K562 (cell line): ENCODE results near the gene PIN1. TPM values are rescaled to one million over a fixed set of nuclear protein-coding genes. Genes with fewer than 3 reads are reported as not detected.
A peak's percentile ranks its signal among the peaks of the same experiment; 100 is the strongest.

Source experiments
- ASH1L ChIP-seq: fragments of 450-650 bp; IDR thresholded peaks from 2 replicates; pipeline ENCODE4 v1.6.1; 2018; ENCODE audit warnings: borderline replicate concordance, mild to moderate bottlenecking, low read depth; ENCODE audit not compliant: partially characterized antibody
- ATF1 ChIP-seq, 2 experiments: fragments of 450-650 bp in 1 of 2; IDR thresholded peaks; 2 replicates each; pipeline ENCODE4 v1.6.1; 2016; ENCODE audit warnings: missing compliant biosample characterization in 1 of 2, missing genetic modification characterization in 1 of 2
- CBFA2T2 ChIP-seq: fragments of 450-650 bp; conservative IDR thresholded peaks from 2 replicates; pipeline ENCODE4 v1.6.1; 2017; ENCODE audit warnings: mild to moderate bottlenecking
- CXXC5 ChIP-seq: fragments of 250-450 bp; sonication (Bioruptor Pico); IDR thresholded peaks from 2 replicates; pipeline ENCODE4 v1.8.0; 2022; ENCODE audit warnings: inconsistent platforms, mild to moderate bottlenecking, moderate library complexity
- ELF2 ChIP-seq: fragments of 250-450 bp; sonication (Bioruptor Pico); IDR thresholded peaks from 2 replicates; pipeline ENCODE4 v1.5.0; 2021; ENCODE audit warnings: mild to moderate bottlenecking
- EZH2 ChIP-seq: IDR thresholded peaks from 2 replicates; pipeline ENCODE4 v1.6.1; 2012; ENCODE audit warnings: low read depth, mild to moderate bottlenecking, inconsistent platforms, low read length, borderline replicate concordance
- FOXA1 ChIP-seq: fragments of 450-650 bp; IDR thresholded peaks from 2 replicates; pipeline ENCODE4 v1.6.1; 2016; ENCODE audit warnings: mild to moderate bottlenecking, borderline replicate concordance
- FOXK2 ChIP-seq, 2 experiments: fragments of 450-650 bp; IDR thresholded peaks in 1 of 2; conservative IDR thresholded peaks in 1 of 2; 2 replicates each; pipeline ENCODE4 v1.6.1; 2016; ENCODE audit warnings: low read depth in 2 of 2, mild to moderate bottlenecking in 1 of 2
- GABPB1 ChIP-seq: sonication (generic); formaldehyde crosslinking; IDR thresholded peaks from 2 replicates; pipeline ENCODE4 v1.8.0; 2022; ENCODE audit warnings: mild to moderate bottlenecking, missing genetic modification reagents
- HCFC1 ChIP-seq: IDR thresholded peaks from 2 replicates; pipeline ENCODE4 v1.6.1; 2012; ENCODE audit warnings: low read depth, low read length, improper control_type of control experiment
- HDAC1 ChIP-seq, 2 experiments: fragments of 450-650 bp; IDR thresholded peaks; 2 replicates each; pipeline ENCODE4 v1.6.1; 2016 to 2017; ENCODE audit warnings: inconsistent platforms in 1 of 2, mild to moderate bottlenecking in 1 of 2, moderate library complexity in 1 of 2
- KLF1 ChIP-seq: fragments of 450-650 bp; IDR thresholded peaks from 2 replicates; pipeline ENCODE4 v1.6.1; 2016; ENCODE audit warnings: missing genetic modification characterization, missing compliant biosample characterization
- MAX ChIP-seq: sonication (generic); formaldehyde crosslinking; IDR thresholded peaks from 2 replicates; pipeline ENCODE4 v1.9.0; 2022; ENCODE audit warnings: mild to moderate bottlenecking, missing genetic modification reagents
- MTF1 ChIP-seq: fragments of 250-450 bp; sonication (Bioruptor Pico); IDR thresholded peaks from 2 replicates; pipeline ENCODE4 v1.9.0; 2021; ENCODE audit warnings: moderate library complexity, mild to moderate bottlenecking, inconsistent platforms, borderline replicate concordance
- NFIC ChIP-seq: fragments of 450-650 bp; IDR thresholded peaks from 2 replicates; pipeline ENCODE4 v1.6.1; 2017; ENCODE audit warnings: mild to moderate bottlenecking, inconsistent platforms
- NR2C1 ChIP-seq, 2 experiments: fragments of 450-650 bp; IDR thresholded peaks; 2 replicates each; pipeline ENCODE4 v1.6.1; 2017; ENCODE audit warnings: mild to moderate bottlenecking in 2 of 2, antibody characterized with exemption in 1 of 2, inconsistent platforms in 1 of 2, missing compliant biosample characterization in 1 of 2, missing genetic modification characterization in 1 of 2
- PHTF2 ChIP-seq: fragments of 250-450 bp; sonication (Bioruptor Pico); IDR thresholded peaks from 2 replicates; pipeline ENCODE4 v1.5.0; 2021; ENCODE audit warnings: mild to moderate bottlenecking
- RBBP5 ChIP-seq: fragments of 200-600 bp; sonication (generic); IDR thresholded peaks from 2 replicates; pipeline ENCODE4 v1.6.1; 2012; ENCODE audit warnings: borderline replicate concordance, mild to moderate bottlenecking, low read length, control low read depth, inconsistent platforms; ENCODE audit not compliant: insufficient read depth, poor library complexity, severe bottlenecking
- RBM15 ChIP-seq: fragments of 200-400 bp; formaldehyde crosslinking; IDR thresholded peaks from 2 replicates; pipeline ENCODE4 v1.6.1; 2018; ENCODE audit warnings: mild to moderate bottlenecking, low read length, moderate library complexity; ENCODE audit not compliant: insufficient read depth
- STAG1 ChIP-seq: sonication (generic); formaldehyde crosslinking; IDR thresholded peaks from 2 replicates; pipeline ENCODE4 v1.5.0; 2020; ENCODE audit warnings: missing genetic modification reagents, borderline replicate concordance
- STAT5A ChIP-seq: IDR thresholded peaks from 2 replicates; pipeline ENCODE4 v1.6.1; 2012; ENCODE audit warnings: low read length, inconsistent platforms, borderline replicate concordance
- XRCC5 ChIP-seq: fragments of 200-400 bp; formaldehyde crosslinking; IDR thresholded peaks from 2 replicates; pipeline ENCODE4 v1.6.1; 2017; ENCODE audit warnings: low read depth, mild to moderate bottlenecking, low read length
- ZNF263 ChIP-seq: sonication (generic); formaldehyde crosslinking; IDR thresholded peaks from 2 replicates; pipeline ENCODE4 v1.8.0; 2022; ENCODE audit warnings: mild to moderate bottlenecking, missing genetic modification reagents, borderline replicate concordance
- ZNF274 ChIP-seq: IDR thresholded peaks from 2 replicates; pipeline ENCODE4 v1.6.1; 2011; ENCODE audit warnings: low read depth, mild to moderate bottlenecking, low read length, moderate library complexity, borderline replicate concordance
- ZNF324 ChIP-seq: fragments of 250-450 bp; sonication (Bioruptor Pico); IDR thresholded peaks from 2 replicates; pipeline ENCODE4 v1.4.0; 2020; ENCODE audit warnings: mild to moderate bottlenecking
- ZNF586 ChIP-seq: fragments of 450-650 bp; formaldehyde crosslinking; conservative IDR thresholded peaks from 2 replicates; pipeline ENCODE4 v1.4.0; 2020; ENCODE audit warnings: mild to moderate bottlenecking, moderate library complexity
- ZNF79 ChIP-seq: fragments of 250-450 bp; sonication (Bioruptor Pico); IDR thresholded peaks from 2 replicates; pipeline ENCODE4 v1.4.0; 2020; ENCODE audit warnings: low read depth, mild to moderate bottlenecking, moderate library complexity
- polyA plus RNA-seq, 8 experiments: library from polyadenylated mRNA; depleted of rRNA in 4 of 8; stranded (reverse) in 5 of 8; unstranded in 3 of 8; fragments of >200 nt; fragmentation: Nextera tagmentation in 2 of 8; fragmentation: Illumina TruSeq in 1 of 8; extraction: Ambion mirVana in 2 of 8; extraction: Trizol in 1 of 8; gene quantifications; 2 replicates each; pipeline versions ENCODE4 v1.2.1 to v1.2.3, GENCODE V29; 2011 to 2014; ENCODE audit warnings: inconsistent platforms in 1 of 8, missing spikeins in 1 of 8
- total RNA-seq, 7 experiments: library from RNA; depleted of rRNA in 6 of 7; stranded (reverse); fragments of >200 nt in 6 of 7; fragmentation: Illumina TruSeq in 2 of 7; extraction: Trizol in 2 of 7; gene quantifications; 2 replicates each; pipeline versions ENCODE4 v1.2.1 to v1.2.3, GENCODE V29; 2011 to 2021; ENCODE audit warnings: low replicate concordance in 1 of 7

Gene PIN1
- total and polyA plus RNA-seq, 9 of the 15 experiments (the other 6 are each of a cell fraction or from before 2014, with no cell fraction given), result 1.6 to 178 (median 42.5) TPM

DNA sequence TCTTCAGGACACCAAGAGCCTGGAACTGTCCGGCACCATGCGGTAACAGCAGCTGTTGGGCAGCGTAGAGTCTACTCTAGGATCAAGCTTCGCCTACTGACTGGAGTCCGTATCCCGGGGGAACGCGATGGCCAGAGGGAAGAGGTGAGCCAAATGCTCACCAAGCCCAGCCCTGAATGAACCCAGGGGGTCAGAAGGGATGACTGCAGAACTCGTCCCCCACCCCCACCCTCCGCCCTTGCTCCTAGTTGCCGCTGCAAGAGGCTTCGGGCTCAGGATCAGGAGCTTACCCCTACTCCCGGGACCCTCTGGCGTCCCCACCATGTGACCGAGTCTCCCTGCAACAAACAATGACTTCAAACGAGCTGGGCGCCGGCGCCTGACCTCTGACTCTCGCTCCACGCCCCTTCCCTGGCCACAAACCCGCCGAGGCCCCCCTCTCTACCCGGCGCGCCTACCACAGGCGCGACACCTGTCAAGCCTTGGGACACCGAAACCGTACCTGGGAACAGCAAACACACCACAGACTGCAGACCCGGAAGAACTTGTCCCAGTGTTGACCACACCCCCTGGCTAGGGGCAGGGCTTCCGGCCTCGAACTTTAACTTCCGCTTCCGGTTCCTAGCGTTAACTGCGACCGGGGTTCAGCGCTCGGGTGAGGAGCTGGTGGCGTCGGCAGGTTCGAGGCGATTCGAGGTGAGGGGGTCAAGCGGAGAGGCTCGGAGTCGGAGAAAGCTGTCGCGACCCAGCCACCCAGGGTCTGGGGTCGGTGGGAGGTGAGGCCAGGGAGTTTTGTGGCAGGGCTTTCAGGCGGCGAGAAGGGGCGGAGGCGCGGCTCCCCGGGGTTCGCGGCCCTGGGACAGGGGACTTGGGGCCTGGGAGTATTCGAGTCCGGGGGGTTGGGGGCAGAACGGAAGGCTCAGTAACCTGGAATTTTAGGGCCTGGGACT is 7.6 kb upstream of the PIN1 start, which contains the start of gene UBL5 (continued):
- TF ChIP-seq EZH2, result no peak
- peak; percentile 93 for TF ChIP-seq RBBP5
- TF ChIP-seq STAG1 (CRISPR knock-in tag), result no peak
- TF ChIP-seq ZNF324 (CRISPR knock-in tag), result no peak
- no peak for TF ChIP-seq RBM15
- TF ChIP-seq ZNF263 (CRISPR knock-in tag), result no peak
- TF ChIP-seq STAT5A, result no peak
- TF ChIP-seq ATF1 (CRISPR knock-in tag; IDR thresholded peaks at IDR 0.05), result no peak
- peak; percentile 44 for TF ChIP-seq ATF1 (tag; IDR thresholded peaks at IDR 0.05)
- peak; percentile 99 for TF ChIP-seq NR2C1 (IDR thresholded peaks at IDR 0.05)
- peak; percentile 99 for TF ChIP-seq NR2C1 (tag; IDR thresholded peaks at IDR 0.05)
- TF ChIP-seq CXXC5, result peak; percentile 54
- TF ChIP-seq FOXK2 (conservative IDR thresholded peaks at IDR 0.05 in 1 of 2, IDR thresholded peaks at IDR 0.05 in 1 of 2; ENCODE audit: low read depth in 2 of 2), result peak; percentile 94 to 95
- TF ChIP-seq MAX, result peak; percentile 51; the same call in 1 of the 2 replicates
- peak; percentile 96 for TF ChIP-seq GABPB1 (CRISPR knock-in tag)
- TF ChIP-seq FOXA1, result no peak
- peak; percentile 70 for TF ChIP-seq KLF1 (tag)
- TF ChIP-seq ZNF79 (CRISPR knock-in tag), result no peak
- TF ChIP-seq XRCC5, result peak; percentile 85; the same call in 1 of the 2 replicates
- no peak for TF ChIP-seq PHTF2 (CRISPR knock-in tag)
- TF ChIP-seq ELF2 (CRISPR knock-in tag), result peak; percentile 80
- peak; percentile 78 for TF ChIP-seq HCFC1
- no peak for TF ChIP-seq ZNF274
- TF ChIP-seq ASH1L, result peak; percentile 51
- no peak for TF ChIP-seq MTF1 (CRISPR knock-in tag)
- peak; percentile 28; the same call in 1 of the 2 replicates for TF ChIP-seq NFIC
- peak in 1 of 2 experiments; percentile 99; a peak in 3 of 4 replicates for TF ChIP-seq HDAC1 (IDR thresholded peaks at IDR 0.05)
- TF ChIP-seq CBFA2T2, result no peak; the same call in 1 of the 2 replicates
- TF ChIP-seq ZNF586 (CRISPR knock-in tag), result no peak
